Measurements from ENCODE around the gene OR51B6.

- TF ChIP-seq CTCF (IDR thresholded peaks at IDR 0.05) = no peak
- TF ChIP-seq POLR2A (IDR thresholded peaks at IDR 0.05) = no peak
Observed at GRCh38 chr11:5394091-5394490, 42.8 kb downstream of the OR51B6 start.
